ENCODE results near the gene DNMT3A. TPM values are rescaled to one million over a fixed set of nuclear protein-coding genes. Genes with fewer than 3 reads are reported as not detected.

Gene DNMT3A
- total RNA-seq, 1 donor from 2014 or later = 35.6 TPM

GRCh38 chr2:25315316-25315680 lies 26.4 kb downstream of the DNMT3A start:
- Histone ChIP-seq H3K4me3 (peak overlapping the region; percentile 7), H3K27ac (peak overlapping the region; percentile 80), H3K36me3 (peaks cover 18% of the 10 kb centered on the region), H3K9me3 (no peaks in the 10 kb centered on the region), H3K4me1 (peaks cover 53% of the 10 kb centered on the region), H3K27me3 (ENCODE audit: low read depth) (no peaks in the 10 kb centered on the region)
- peak; percentile 2 to 8 for ATAC-seq
- TF ChIP-seq, protein P1, sequence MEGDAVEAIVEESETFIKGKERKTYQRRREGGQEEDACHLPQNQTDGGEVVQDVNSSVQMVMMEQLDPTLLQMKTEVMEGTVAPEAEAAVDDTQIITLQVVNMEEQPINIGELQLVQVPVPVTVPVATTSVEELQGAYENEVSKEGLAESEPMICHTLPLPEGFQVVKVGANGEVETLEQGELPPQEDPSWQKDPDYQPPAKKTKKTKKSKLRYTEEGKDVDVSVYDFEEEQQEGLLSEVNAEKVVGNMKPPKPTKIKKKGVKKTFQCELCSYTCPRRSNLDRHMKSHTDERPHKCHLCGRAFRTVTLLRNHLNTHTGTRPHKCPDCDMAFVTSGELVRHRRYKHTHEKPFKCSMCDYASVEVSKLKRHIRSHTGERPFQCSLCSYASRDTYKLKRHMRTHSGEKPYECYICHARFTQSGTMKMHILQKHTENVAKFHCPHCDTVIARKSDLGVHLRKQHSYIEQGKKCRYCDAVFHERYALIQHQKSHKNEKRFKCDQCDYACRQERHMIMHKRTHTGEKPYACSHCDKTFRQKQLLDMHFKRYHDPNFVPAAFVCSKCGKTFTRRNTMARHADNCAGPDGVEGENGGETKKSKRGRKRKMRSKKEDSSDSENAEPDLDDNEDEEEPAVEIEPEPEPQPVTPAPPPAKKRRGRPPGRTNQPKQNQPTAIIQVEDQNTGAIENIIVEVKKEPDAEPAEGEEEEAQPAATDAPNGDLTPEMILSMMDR (IDR thresholded peaks at IDR 0.05) = no peak
- intact Hi-C loops (cut with DNase I) = no loop called here
- no peak for DNase-seq

DNA sequence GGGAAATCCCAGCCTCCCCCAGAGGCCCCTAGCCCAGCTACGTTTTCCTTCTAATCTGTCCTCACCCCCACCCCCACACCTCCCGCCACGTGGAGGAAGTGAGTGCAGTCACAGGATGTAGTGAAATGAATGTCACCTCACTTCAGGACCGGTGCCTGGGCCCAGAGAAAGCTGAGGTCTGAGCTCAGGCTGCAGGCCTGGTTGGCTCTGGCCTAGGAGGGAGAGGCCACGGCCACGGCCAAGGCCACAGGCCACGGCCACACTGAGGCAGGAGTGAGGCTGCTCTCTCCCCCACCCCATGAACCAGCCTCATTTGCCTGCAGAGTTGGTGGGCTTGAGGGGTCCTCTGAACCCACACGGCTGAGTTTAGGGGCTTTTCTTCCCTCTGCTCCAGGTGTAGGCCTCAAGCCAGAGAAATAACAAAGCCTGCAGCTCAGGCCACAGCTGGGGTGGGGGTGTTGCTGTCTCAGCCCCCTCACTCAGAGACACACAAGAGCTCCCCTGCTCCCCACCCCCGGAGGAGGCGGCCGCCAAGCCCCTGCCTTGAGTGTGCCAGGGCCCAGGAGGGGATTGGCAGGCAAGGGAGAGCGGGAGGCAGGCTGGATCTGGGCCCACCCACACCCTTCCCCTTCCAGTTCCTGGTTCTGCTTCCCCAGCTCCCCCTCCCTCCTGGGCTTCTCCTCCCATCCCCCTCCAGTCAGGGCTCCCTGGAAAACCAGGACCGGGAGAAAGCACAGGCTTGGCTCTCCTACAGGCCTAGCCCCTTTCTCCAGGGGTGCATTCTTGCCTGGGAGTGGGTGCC lies 27.0 kb downstream of the DNMT3A start:
- DNase-seq = peak; percentile 74
- intact Hi-C loops (cut with DNase I) = no loop called here
- TF ChIP-seq, protein P1 (IDR thresholded peaks at IDR 0.05) = no peak

GRCh38 chr2:25313711-25314513 lies 27.8 kb downstream of the DNMT3A start:
- Histone ChIP-seq H3K4me3 (no peak overlapping the region), H3K4me1 (peaks cover 54% of the 10 kb centered on the region), H3K9me3 (no peaks in the 10 kb centered on the region), H3K27ac (peak overlapping the region; percentile 80), H3K36me3 (peaks cover 18% of the 10 kb centered on the region), H3K27me3 (ENCODE audit: low read depth) (no peaks in the 10 kb centered on the region)
- ATAC-seq (no peak), DNase-seq (no peak)
- intact Hi-C loops (cut with DNase I) = no loop called here
- TF ChIP-seq, protein P1 (IDR thresholded peaks at IDR 0.05) = no peak

More for the DNA sequence above, 27.0 kb downstream of the DNMT3A start:
- Histone ChIP-seq H3K27me3 (ENCODE audit: low read depth) (no peaks in the 10 kb centered on the region), H3K9me3 (no peaks in the 10 kb centered on the region), H3K4me3 (peak overlapping the region; percentile 7), H3K27ac (peak overlapping the region; percentile 80), H3K36me3 (peaks cover 18% of the 10 kb centered on the region), H3K4me1 (peaks cover 54% of the 10 kb centered on the region)
- ATAC-seq = peak; percentile 70 to 73

DNA sequence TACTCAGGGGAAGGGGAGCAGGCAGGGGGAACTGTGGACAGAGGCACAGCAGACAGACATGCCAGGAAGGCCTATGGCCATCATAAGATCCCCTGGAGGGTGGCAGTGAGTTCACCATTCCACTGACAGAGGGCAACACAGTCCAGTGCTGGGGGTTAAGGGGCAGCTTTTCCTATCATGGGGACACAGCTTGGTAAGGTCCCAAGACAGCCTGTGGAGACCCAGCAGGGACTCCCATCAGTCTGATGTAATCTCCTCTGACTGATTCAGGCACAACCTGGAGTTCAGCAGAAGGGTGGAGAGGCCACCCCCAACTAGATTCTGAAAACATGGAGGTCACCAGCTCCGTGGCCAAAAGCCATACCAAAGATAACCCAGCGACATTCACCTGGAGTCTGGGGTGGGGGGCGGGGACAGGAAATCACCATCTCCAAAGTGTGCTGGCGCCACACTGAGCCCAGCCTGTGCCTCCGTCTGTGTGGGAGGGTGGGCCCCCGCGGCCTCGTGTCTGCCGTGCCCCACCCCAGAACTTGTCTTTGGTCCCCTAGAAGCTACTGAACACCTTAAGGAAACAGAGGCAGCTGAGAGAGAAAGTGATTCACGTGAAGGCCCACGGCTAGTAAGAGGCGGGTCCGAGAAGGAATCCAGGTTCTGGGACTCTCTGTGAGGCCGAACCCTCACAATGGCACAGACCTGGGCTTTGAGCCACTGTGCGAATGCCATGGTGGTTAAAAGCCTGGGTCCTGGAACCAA lies 28.6 kb downstream of the DNMT3A start:
- no peak overlapping the region for H3K27ac ChIP-seq

More for the DNA sequence above, 28.6 kb downstream of the DNMT3A start:
- DNase-seq (no peak), ATAC-seq (no peak)
- intact Hi-C loops (cut with DNase I) = no loop called here
- Histone ChIP-seq H3K9me3 (no peaks in the 10 kb centered on the region), H3K27me3 (ENCODE audit: low read depth) (no peaks in the 10 kb centered on the region), H3K4me3 (no peak overlapping the region), H3K36me3 (peaks cover 18% of the 10 kb centered on the region), H3K4me1 (peaks cover 54% of the 10 kb centered on the region)
- TF ChIP-seq, protein P1 (IDR thresholded peaks at IDR 0.05) = no peak

Data from lower lobe of right lung (tissue), 2 donors.